ENCODE results near the gene FKBP11.

FKBP11 gene

GRCh38 chr12:48925304-48926011, at the start of gene FKBP11:
Gene FKBP11 (minus strand): TSS chr12:48925492. CDS start chr12:48925428, 64 bp downstream.
- DNase-seq (ENCODE audit: low read depth in 2 of 2, low spot score in 1 of 2) = peak; percentile 56 to 71

GRCh38 chr12:48973941-48974673, 48.8 kb upstream of the FKBP11 start:
- no peak for DNase-seq (ENCODE audit: low read depth in 2 of 2, low spot score in 1 of 2)

- no peak for DNase-seq (ENCODE audit: low read depth in 2 of 2, low spot score in 1 of 2)
Measured at GRCh38 chr12:48973531-48973930, 48.2 kb upstream of the FKBP11 start.

DNA sequence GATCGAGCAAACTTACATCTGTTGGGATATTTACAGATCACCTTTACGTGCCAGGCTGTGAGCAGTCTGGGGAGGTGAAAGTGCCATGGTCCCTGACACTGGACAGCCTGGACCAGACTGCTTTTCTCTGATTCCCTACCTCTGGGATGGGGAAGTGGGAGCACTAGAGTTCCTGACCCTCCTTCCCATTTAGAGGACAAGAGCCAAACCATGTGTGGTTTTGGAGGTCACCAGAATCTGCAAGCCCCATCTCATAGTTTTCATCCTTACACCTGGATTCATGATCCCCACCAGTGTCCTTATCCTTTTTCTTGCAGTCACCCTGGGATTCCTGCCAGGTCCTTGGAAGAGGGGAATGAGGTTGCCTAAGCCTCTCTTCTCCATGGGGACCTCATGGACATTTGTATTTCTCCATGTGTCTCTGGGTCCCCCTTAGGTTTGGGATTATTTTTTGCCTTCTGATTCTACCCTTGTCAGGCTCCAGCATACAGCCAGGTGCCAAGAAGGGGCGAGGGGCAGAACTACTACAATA, 47.7 kb upstream of the FKBP11 start:
- no peak for DNase-seq (ENCODE audit: low read depth in 2 of 2, low spot score in 1 of 2)

DNA sequence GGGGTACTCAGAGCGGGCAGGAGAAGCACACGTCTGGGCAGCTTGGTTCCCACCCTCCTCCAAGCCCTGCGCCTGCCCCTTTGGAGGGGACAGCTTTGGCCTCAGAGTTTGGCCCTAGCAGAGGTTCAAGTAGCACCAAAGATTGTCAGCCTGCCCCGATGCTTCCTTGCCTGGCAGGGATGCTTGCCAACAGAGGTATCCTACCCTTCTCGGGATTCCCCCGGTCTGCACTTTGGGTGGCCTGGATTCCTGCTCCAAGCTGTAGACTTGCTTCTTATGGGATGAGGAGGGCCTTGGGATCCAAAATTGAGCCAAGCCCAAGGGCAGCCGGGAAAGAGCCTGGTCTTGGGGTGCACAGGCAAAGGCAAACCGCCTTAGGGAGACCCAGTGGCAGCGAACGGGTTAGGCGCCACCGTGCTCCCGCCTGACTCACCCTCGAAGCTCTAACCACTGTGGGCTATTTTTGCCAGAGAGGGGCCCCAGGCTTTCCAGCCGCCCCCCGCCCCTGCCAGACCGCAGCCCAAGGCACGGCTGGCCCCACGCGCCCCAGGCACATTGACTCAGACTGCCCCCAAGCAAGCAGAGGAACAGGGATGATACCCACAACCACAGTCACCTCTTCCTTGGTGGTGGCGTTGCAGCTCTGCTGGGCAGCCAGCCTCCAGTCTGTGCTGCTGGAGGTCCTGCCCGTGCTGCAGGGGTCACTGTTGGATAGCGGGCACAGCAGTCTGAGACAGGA, 47.1 kb upstream of the FKBP11 start:
- DNase-seq (ENCODE audit: low read depth in 2 of 2, low spot score in 1 of 2) = no peak

DNA sequence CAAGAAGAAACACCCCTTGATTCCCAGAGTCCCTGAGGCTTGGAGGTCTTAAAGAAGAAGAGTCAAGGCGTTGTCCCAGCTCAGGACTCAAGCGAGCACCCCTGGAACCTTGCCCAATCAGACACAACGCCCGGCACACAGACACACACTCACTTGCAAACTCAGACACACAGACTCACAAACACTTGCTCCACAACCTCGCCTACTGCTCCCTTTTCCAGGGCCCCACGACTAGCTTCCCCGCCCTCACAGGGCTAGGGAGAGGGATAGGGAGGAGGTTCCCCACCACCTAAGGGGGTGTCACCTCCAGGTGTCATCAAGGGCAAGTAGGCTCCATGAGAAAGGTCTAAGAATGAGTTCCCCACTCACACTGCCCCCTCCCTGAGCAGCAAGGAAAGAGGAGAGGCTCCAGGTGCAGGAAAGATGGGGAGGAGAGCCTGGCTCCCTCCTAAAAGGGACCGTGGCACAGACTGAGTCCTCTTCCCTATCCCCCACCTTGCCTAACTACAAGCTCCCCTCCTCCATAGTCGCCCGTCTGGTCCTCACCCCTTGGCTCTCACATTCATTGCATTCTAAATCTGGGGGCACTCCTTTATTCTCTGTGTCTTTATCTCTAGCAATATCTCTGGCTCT, 45.5 kb upstream of the FKBP11 start:
- DNase-seq (ENCODE audit: low read depth in 2 of 2, low spot score in 1 of 2) = no peak

DNA sequence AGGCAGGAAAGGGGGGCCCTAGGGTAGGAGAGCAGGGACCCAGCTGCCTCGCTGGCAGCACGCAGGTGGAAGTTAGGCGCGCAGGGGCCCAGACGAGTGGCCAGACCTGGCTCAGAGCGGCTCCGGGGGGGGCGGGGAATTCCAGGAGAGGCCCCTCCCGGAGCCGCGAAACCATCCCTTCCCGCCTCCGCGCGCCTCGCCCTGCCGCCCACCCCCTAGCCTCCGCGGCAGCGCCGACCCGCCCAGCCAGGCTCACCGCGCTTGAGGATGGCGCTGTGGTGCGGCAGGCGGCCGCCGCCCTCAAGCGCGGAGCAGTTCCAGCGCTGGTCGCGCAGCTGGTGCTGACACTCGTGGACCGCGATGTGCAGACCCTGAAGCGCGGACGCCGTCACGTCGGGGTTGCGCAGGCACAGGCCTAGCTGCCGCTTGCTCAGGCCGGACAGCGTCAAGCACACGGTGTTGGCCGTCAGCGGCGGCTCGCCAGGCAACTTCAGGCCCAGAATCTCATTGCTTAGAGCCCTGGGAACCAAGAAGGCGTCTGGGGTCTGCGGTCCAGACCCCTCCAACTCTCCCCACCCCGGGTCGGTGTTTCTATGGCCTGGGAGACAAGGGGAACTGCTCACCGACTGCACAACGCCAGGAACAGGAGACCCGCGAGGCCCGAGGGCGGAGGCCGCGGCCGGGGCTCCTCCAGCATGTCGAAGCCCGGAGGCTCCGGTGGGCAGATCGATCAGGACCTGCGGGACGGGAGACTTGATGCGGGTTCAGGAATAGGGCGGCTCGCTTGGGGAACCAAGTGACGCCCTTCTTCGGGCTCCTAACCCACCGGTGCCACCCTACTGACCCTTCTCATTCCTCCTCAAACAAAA, 44.8 kb upstream of the FKBP11 start:
- DNase-seq (ENCODE audit: low read depth in 2 of 2, low spot score in 1 of 2) = no peak

DNA sequence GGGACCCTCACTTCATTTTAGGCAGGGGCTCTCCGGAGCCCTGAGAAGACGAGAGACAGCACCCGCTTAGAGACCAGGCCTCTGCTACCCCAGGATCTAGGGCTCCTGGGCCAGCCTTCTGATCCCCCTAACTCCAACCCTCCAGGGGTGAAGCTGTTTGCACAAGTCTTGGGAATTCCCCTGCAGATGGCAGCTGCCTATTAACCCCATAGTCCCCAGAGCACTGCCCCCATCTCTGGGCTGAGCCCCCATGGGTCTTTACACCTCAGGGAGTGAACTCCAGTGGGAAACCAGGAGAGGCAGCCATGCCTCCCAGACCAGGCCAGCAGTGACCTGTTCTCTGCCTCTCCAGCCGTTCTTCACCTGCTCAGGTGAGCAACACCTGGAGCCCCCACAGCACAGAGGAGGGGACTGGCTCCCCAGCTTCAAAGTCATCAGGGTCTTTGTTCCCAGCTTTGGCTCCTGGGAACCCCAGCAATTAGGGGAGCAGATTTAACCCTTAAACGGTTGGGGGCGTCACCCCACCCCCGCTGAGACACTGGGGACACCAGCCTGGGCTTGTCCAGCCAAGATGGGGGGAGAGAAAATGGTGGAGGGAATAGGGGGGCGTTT, 44.0 kb upstream of the FKBP11 start:
- DNase-seq (ENCODE audit: low read depth in 2 of 2, low spot score in 1 of 2) = no peak

GRCh38 chr12:48968467-48968866, 43.2 kb upstream of the FKBP11 start:
- DNase-seq (ENCODE audit: low read depth in 2 of 2, low spot score in 1 of 2) = no peak

DNA sequence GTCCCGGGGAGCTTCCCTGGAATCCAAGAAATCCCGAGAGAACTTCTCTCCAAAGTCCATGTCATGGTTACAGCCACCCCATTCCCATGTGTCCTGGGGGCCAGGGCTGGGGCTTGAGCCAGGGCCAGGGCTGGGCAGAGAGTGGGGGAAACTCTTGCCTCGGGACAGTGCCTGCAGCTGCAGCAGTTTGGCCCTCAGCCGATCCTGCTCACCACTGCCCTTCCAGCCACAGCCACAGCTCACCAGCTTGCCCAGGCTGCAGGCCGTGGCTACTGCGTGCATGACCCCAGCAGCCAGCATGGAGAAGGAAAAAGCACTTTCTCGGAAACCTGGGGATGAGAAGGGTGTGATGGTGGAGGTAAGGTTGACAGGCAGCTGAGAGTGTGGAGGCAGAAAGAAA, 42.7 kb upstream of the FKBP11 start:
- DNase-seq (ENCODE audit: low read depth in 2 of 2, low spot score in 1 of 2) = no peak

DNA sequence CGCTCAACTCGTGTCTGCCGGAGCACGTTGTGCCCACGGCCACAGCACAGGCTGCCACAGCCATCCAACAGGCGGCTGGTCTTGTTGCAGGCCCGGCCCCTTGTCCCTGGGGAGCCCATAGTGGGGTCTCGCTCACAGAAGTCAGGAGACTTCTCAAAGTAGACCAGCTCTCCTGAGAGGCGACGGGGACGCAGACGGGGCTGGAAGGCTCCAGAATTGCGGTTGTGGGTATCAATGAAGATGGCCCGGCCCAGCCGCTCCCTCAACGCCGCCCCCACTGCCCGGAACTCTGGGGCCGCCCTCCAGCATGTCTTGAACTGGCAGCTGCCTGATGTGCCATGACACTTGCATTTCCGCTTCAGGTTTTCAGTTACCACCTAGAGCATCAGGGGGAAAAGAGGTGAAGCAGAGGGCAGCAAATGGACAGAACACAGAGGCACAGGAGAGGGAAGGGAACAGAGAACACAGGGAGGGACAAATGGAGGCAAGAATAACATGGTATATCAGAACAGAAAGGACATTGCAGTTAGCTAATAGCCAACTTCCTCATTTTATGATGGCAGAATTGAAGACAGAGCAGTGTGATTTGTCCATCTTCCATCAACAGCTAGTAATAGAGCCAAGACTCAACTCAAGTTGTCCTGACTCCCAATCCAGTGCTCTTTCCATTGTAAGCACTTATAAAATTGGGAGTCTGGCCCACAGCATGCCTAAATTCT, 41.0 kb upstream of the FKBP11 start:
- no peak for DNase-seq (ENCODE audit: low read depth in 2 of 2, low spot score in 1 of 2)

DNA sequence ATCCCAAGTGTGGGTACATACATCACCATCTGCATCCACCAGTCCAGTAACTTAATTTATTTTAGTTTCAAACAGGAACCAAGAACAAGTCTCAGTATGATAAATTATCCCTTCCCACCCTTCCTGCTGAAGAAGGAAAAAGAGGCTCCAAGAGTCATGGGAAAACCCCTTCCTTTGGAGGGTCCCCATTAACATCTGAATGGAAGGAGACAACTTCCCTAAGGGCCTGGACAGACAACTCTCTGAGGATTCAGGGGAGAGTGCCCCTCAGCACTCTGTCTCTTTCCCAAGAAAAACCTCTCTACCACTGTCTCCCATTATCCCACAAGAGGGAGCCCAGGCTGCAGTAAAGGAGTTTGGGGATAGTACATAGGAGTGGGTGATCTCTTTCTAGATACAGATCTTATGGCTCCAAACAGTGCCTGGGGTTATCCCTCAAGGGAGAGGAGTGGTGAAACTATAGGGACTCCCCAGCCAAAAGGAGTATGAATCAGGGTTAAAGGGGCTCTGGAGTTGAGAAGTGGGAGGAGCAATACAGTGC, 40.1 kb upstream of the FKBP11 start:
- DNase-seq (ENCODE audit: low read depth in 2 of 2, low spot score in 1 of 2) = no peak

- DNase-seq (ENCODE audit: low read depth in 2 of 2, low spot score in 1 of 2) = no peak
Measured at GRCh38 chr12:48961801-48962200, 36.5 kb upstream of the FKBP11 start.

GRCh38 chr12:48961331-48961730, 36.0 kb upstream of the FKBP11 start:
- DNase-seq (ENCODE audit: low read depth in 2 of 2, low spot score in 1 of 2) = no peak

- DNase-seq (ENCODE audit: low read depth in 2 of 2, low spot score in 1 of 2) = no peak
Measured at GRCh38 chr12:48960834-48961233, 35.5 kb upstream of the FKBP11 start.

GRCh38 chr12:48958049-48958388, 32.7 kb upstream of the FKBP11 start:
- no peak for DNase-seq (ENCODE audit: low read depth in 2 of 2, low spot score in 1 of 2)

DNA sequence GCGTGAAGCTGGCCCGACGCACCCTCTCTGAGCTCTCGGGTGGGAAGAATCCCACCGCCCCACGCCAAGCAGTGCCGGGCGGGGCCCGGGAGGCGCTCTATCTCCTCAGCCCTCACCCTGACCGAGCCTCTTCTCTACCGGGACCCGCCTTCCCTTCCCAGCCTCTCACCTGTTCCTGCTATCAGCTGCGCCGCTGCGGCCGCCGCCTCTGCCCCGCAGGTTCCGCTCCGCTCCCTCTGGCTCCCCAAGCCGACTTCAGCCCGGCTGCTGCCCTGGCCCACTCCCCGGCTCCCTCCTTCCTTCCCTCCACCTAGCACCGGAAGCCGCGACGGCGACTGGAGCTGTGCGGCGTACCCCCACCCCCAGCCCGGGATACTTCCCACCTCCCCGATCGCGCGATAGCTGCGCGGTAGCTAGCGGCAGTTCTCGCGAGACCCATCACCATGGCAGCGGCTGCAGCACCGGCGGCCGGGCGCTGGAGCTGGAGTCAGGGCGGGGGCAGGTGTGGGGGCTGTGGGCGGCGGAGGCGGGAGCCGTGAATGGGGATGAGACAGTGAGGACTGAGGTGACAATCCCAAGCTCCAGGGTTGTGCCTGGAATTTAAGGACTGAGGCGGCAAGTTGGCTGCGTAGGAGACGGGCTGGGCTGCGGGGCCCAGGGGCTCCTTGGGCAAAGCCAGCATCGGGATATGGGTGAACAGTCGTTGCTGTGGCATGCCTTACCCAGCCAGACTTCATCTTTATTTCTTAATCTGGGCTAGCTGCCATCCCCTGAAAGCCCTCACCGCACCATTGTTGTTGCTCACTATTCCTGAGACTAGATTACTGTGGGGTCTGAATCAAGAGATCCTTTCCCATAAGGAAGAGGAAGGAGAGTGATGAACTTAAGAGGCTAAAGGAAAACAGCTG, 32.1 kb upstream of the FKBP11 start, which contains the start of gene ARF3:
TSS of gene ARF3 (minus strand) at position 347 of the 908 bp plus-strand sequence. CDS start 16,392 bp downstream, outside the sequence.
- DNase-seq (ENCODE audit: low read depth in 2 of 2, low spot score in 1 of 2) = peak; percentile 73 to 84

Data from stimulated activated CD8-positive, alpha-beta memory T cell treated with anti-CD3 and anti-CD28 coated beads, Interleukin-4, amount 100 ng/mL, for 4 hours (primary cell).